ENCODE measurements around the gene CYB561D2. TPM values are rescaled to one million over a fixed set of nuclear protein-coding genes. Genes with fewer than 3 reads are reported as not detected.

CYB561D2 gene
- total RNA-seq, 2 experiments from 2014 or later, result 18.7 to 28.0 TPM

DNA sequence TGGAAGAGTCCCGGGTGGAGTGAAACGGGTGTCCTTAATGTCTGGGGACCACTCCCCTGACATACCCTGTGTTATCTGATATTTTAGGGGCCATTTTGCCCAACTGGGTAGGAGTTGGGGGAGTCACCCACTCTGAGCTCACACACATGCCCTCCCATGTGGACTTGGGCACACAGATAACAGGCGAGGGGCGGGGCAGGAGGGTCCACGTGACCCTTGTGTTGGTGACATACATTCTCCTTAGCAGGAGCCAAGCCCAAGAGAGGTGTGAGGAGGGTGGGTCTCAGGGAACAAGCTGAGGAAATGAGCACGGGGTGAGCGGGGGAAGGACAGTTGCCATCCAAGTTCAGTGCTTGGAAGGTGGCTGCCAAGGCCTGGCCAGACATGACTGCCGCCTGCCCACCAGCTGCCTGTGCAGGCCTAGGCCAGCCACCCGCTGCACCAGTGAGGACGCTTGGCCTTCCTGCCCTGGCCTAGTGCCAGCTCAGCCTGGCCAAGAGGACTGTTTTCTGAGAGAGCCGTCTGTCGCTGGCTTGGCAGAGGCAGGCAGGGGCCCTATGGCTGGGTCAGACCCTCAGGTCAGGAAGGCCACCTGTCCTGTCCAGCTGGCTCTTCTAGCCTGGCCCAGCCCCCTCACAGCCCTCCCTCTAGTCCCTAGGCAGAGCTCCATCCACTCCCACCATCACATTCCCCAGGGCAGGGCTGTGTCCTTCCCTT is 40.0 kb downstream of the CYB561D2 start:
- no peak for DNase-seq (ENCODE audit: low spot score)
- no peak overlapping the region for H3K4me2 ChIP-seq (ENCODE audit: low read length)
- H3K4me3 ChIP-seq (ENCODE audit: low read depth, low read length, poor library complexity, severe bottlenecking), result no peak overlapping the region
- ChIA-PET CTCF (ENCODE audit: unreplicated experiment) (no interaction called here), POLR2A (no interaction called here)
- no peak overlapping the region for H3K27ac ChIP-seq (ENCODE audit: low read depth, low read length, poor library complexity, severe bottlenecking)
- TF ChIP-seq CTCF (conservative IDR thresholded peaks at IDR 0.05; ENCODE audit: low read length) (no peak), EZH2phosphoT487 (IDR thresholded peaks at IDR 0.05; ENCODE audit: borderline replicate concordance, low read depth, low read length) (no peak)
- H2AFZ ChIP-seq (ENCODE audit: low read length), result no peak overlapping the region
- intact Hi-C loops (cut with micrococcal nuclease; ENCODE audit: unreplicated experiment), result no loop called here
- H3K4me1 ChIP-seq (ENCODE audit: insufficient read depth, low read length, poor library complexity, severe bottlenecking), result no peaks in the 10 kb centered on the region
- H3K36me3 ChIP-seq (ENCODE audit: insufficient read depth, low read length), result no peaks in the 10 kb centered on the region
- no TSS peak for BruUV-seq (replicated peaks)
- no peaks in the 10 kb centered on the region for H3K79me2 ChIP-seq (ENCODE audit: insufficient read depth, low read depth, low read length)
- no peaks in the 10 kb centered on the region for H3K9me2 ChIP-seq (ENCODE audit: insufficient read depth, low read length)
- no peaks in the 10 kb centered on the region for H4K20me1 ChIP-seq (ENCODE audit: insufficient read depth, low read length)
- no peaks in the 10 kb centered on the region for H3K9me3 ChIP-seq (ENCODE audit: low read length)

- H3K79me2 ChIP-seq (ENCODE audit: insufficient read depth, low read depth, low read length), result no peaks in the 10 kb centered on the region
- H2AFZ ChIP-seq (ENCODE audit: low read length), result no peak overlapping the region
- H3K4me2 ChIP-seq (ENCODE audit: low read length), result no peak overlapping the region
- intact Hi-C loops (cut with micrococcal nuclease; ENCODE audit: unreplicated experiment), result no loop called here
- no peaks in the 10 kb centered on the region for H3K4me1 ChIP-seq (ENCODE audit: insufficient read depth, low read length, poor library complexity, severe bottlenecking)
- no TSS peak for BruUV-seq (replicated peaks)
- H3K27ac ChIP-seq (ENCODE audit: low read depth, low read length, poor library complexity, severe bottlenecking), result no peak overlapping the region
- H3K9me3 ChIP-seq (ENCODE audit: low read length), result no peaks in the 10 kb centered on the region
- TF ChIP-seq CTCF (conservative IDR thresholded peaks at IDR 0.05; ENCODE audit: low read length) (no peak), EZH2phosphoT487 (IDR thresholded peaks at IDR 0.05; ENCODE audit: borderline replicate concordance, low read depth, low read length) (no peak)
- ChIA-PET POLR2A (interaction anchor here (0.6 kb wide), 1 partner anchor 78 kb away, joined by 5 read pairs; no protein-coding TSS in a partner anchor), CTCF (ENCODE audit: unreplicated experiment) (interaction anchor here (1.1 kb wide), 1 partner anchor 13 kb away, joined by 3 read pairs; no protein-coding TSS in a partner anchor)
- no peak for DNase-seq (ENCODE audit: low spot score)
- no peaks in the 10 kb centered on the region for H4K20me1 ChIP-seq (ENCODE audit: insufficient read depth, low read length)
- no peaks in the 10 kb centered on the region for H3K36me3 ChIP-seq (ENCODE audit: insufficient read depth, low read length)
- H3K4me3 ChIP-seq (ENCODE audit: low read depth, low read length, poor library complexity, severe bottlenecking), result no peak overlapping the region
- H3K9me2 ChIP-seq (ENCODE audit: insufficient read depth, low read length), result no peaks in the 10 kb centered on the region
These were observed 41.5 kb downstream of the CYB561D2 start for GRCh38 chr3:50392101-50392715.

- Histone ChIP-seq H3K4me3 (ENCODE audit: low read depth, low read length, poor library complexity, severe bottlenecking) (no peak overlapping the region), H3K36me3 (ENCODE audit: insufficient read depth, low read length) (no peaks in the 10 kb centered on the region), H3K9me2 (ENCODE audit: insufficient read depth, low read length) (no peaks in the 10 kb centered on the region), H2AFZ (ENCODE audit: low read length) (no peak overlapping the region), H3K9me3 (ENCODE audit: low read length) (no peaks in the 10 kb centered on the region), H4K20me1 (ENCODE audit: insufficient read depth, low read length) (no peaks in the 10 kb centered on the region), H3K27ac (ENCODE audit: low read depth, low read length, poor library complexity, severe bottlenecking) (no peak overlapping the region), H3K4me1 (ENCODE audit: insufficient read depth, low read length, poor library complexity, severe bottlenecking) (no peaks in the 10 kb centered on the region), H3K79me2 (ENCODE audit: insufficient read depth, low read depth, low read length) (no peaks in the 10 kb centered on the region), H3K4me2 (ENCODE audit: low read length) (no peak overlapping the region)
- TF ChIP-seq EZH2phosphoT487 (IDR thresholded peaks at IDR 0.05; ENCODE audit: borderline replicate concordance, low read depth, low read length) (no peak), CTCF (conservative IDR thresholded peaks at IDR 0.05; ENCODE audit: low read length) (no peak)
- CTCF ChIA-PET (ENCODE audit: unreplicated experiment), result interaction anchor here (1.1 kb wide), 1 partner anchor 12 kb away, joined by 3 read pairs; no protein-coding TSS in a partner anchor
- POLR2A ChIA-PET, result no interaction called here
- no TSS peak for BruUV-seq (replicated peaks)
- DNase-seq (ENCODE audit: low spot score), result no peak
- intact Hi-C loops (cut with micrococcal nuclease; ENCODE audit: unreplicated experiment), result no loop called here
These were observed 42.4 kb downstream of the CYB561D2 start for GRCh38 chr3:50393061-50393460.
